22Rv1 (cell line): ENCODE data around the gene ROMO1.

ENCODE experiments used
- CTCF ChIP-seq: fragments of 450-650 bp; IDR thresholded peaks from 2 replicates; pipeline ENCODE4 v1.5.1; 2017; ENCODE audit warnings: mild to moderate bottlenecking
- ZFX ChIP-seq: fragments of 450-650 bp; IDR thresholded peaks from 2 replicates; pipeline ENCODE4 v1.6.1; 2017; ENCODE audit warnings: antibody characterized with exemption, borderline replicate concordance

- no peak for TF ChIP-seq CTCF
- no peak for TF ChIP-seq ZFX
Observed at GRCh38 chr20:35653893-35654292, 45.3 kb upstream of the ROMO1 start.
